ENCODE data around the gene HS6ST1. TPM values are rescaled to one million over a fixed set of nuclear protein-coding genes. Genes with fewer than 3 reads are reported as not detected.

The HS6ST1 gene
- total and polyA plus RNA-seq, 12 donors = 20.5 to 262 (median 97.1) TPM

GRCh38 chr2:128271911-128272600 lies 46.6 kb downstream of the HS6ST1 start:
- intact Hi-C loops (cut with DNase I) = no loop called here
- 85 to 90% (median 89%) methylated on average over 13 to 21 of the region's 21 CpGs for WGBS, 4 donors
- no peak overlapping the region for H3K27ac ChIP-seq
- H3K9me3 ChIP-seq (replicated peaks in 1 of 3) = no peaks in the 10 kb centered on the region
- H3K4me3 ChIP-seq = no peak overlapping the region
- peaks cover 13 to 23% of the 10 kb centered on the region in 2 donors for H3K4me1 ChIP-seq (replicated peaks in 1 of 2)
- peaks cover 0 to 7% of the 10 kb centered on the region in 2 donors for H3K36me3 ChIP-seq (replicated peaks in 1 of 2)
- DNase-seq = peak in 2 of 7 donors; percentile 22 to 46
- no peak for TF ChIP-seq POLR2A (IDR thresholded peaks at IDR 0.05)
- TF ChIP-seq, protein P1, sequence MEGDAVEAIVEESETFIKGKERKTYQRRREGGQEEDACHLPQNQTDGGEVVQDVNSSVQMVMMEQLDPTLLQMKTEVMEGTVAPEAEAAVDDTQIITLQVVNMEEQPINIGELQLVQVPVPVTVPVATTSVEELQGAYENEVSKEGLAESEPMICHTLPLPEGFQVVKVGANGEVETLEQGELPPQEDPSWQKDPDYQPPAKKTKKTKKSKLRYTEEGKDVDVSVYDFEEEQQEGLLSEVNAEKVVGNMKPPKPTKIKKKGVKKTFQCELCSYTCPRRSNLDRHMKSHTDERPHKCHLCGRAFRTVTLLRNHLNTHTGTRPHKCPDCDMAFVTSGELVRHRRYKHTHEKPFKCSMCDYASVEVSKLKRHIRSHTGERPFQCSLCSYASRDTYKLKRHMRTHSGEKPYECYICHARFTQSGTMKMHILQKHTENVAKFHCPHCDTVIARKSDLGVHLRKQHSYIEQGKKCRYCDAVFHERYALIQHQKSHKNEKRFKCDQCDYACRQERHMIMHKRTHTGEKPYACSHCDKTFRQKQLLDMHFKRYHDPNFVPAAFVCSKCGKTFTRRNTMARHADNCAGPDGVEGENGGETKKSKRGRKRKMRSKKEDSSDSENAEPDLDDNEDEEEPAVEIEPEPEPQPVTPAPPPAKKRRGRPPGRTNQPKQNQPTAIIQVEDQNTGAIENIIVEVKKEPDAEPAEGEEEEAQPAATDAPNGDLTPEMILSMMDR (IDR thresholded peaks at IDR 0.05) = no peak
- H3K27me3 ChIP-seq = no peaks in the 10 kb centered on the region

DNA sequence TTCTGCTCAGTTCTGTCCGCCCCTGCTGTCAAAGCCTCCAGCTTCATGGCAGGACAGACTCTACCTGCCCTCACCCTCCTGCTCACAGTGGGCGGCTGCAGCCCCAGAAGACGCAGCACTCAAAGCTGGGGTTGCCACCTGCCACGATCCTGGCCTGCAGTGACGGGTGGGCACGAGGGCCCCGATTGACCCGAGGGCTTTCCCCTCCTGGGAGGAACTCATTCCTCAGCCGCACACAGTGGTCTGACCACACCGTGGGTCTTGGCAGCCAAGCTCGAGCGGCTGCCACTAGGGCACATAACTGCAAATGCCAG lies 47.1 kb downstream of the HS6ST1 start:
- peak in 2 of 7 donors; percentile 25 to 49 for DNase-seq
- no peaks in the 10 kb centered on the region for H3K9me3 ChIP-seq (replicated peaks in 1 of 3)
- peak overlapping the region in 1 of 5 donors; percentile 65 for H3K27ac ChIP-seq
- peaks cover 0 to 7% of the 10 kb centered on the region in 2 donors for H3K36me3 ChIP-seq (replicated peaks in 1 of 2)
- H3K4me3 ChIP-seq = no peak overlapping the region
- WGBS, 4 donors = 92 to 100% (median 93%) methylated on average over 1 to 12 of the region's 12 CpGs; no CpG with 5 or more reads in 1 of the 4 donors
- peaks cover 13 to 23% of the 10 kb centered on the region in 2 donors for H3K4me1 ChIP-seq (replicated peaks in 1 of 2)
- intact Hi-C loops (cut with DNase I) = no loop called here
- TF ChIP-seq, protein P1 (IDR thresholded peaks at IDR 0.05) = no peak
- no peak for TF ChIP-seq POLR2A (IDR thresholded peaks at IDR 0.05)
- no peaks in the 10 kb centered on the region for H3K27me3 ChIP-seq

DNA sequence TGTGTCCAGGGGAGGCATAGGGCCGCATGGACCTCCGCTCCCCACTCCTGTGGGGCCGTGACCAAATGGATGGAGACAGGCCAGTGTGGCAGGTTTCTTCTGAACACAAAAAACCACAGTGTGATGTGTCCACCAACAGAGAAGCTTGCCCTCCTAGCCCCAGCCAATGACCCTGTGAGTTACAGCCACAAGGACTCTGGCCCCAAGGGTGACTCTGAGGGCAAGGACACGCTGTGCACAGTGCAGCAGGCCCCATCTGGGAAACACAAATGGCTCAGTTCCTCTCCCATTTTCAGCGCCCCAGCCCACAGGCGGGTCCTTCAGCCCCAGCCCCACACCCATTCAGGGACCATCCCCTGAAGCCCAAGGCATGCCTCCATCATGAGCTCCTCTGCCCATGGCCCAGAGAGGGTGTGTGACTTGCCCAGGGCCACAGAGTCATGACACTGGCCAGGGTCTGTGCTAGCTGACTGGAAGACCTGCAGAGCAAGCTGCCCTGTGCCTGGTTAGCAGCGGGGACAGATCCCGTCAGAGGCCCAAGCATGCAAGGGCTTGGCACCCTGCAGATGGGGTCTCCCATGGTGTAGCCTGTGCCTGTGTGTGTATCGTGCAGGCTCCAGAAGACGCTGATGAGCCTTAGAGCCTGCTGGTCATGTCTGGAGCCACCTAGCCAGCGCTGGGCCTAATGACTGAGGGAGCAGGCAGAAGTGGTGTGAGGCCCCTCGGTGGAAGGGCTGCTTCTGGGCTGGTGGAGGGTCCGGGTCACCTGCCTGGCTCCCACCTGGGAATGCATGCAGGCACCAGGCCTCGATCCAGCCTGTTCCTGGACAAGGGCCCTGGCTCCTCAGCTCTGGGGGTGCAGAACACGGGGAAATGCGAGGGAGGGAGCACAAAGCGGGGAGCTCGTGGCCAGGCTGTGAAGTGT lies 47.7 kb downstream of the HS6ST1 start:
- H3K9me3 ChIP-seq (replicated peaks in 1 of 3) = no peaks in the 10 kb centered on the region
- intact Hi-C loops (cut with DNase I) = no loop called here
- no peak for TF ChIP-seq POLR2A (IDR thresholded peaks at IDR 0.05)
- TF ChIP-seq, protein P1 (IDR thresholded peaks at IDR 0.05) = no peak
- no peak overlapping the region for H3K4me3 ChIP-seq
- H3K27me3 ChIP-seq = no peaks in the 10 kb centered on the region
- peaks cover 13 to 23% of the 10 kb centered on the region in 2 donors for H3K4me1 ChIP-seq (replicated peaks in 1 of 2)
- 80 to 84% (median 83%) methylated on average over 8 to 18 of the region's 18 CpGs for WGBS, 4 donors
- H3K27ac ChIP-seq = peak overlapping the region in 2 of 5 donors; percentile 10 to 65
- H3K36me3 ChIP-seq (replicated peaks in 1 of 2) = peaks cover 0 to 7% of the 10 kb centered on the region in 2 donors
- DNase-seq = peak in 5 of 7 donors; percentile 56 to 64 (median 61)

DNA sequence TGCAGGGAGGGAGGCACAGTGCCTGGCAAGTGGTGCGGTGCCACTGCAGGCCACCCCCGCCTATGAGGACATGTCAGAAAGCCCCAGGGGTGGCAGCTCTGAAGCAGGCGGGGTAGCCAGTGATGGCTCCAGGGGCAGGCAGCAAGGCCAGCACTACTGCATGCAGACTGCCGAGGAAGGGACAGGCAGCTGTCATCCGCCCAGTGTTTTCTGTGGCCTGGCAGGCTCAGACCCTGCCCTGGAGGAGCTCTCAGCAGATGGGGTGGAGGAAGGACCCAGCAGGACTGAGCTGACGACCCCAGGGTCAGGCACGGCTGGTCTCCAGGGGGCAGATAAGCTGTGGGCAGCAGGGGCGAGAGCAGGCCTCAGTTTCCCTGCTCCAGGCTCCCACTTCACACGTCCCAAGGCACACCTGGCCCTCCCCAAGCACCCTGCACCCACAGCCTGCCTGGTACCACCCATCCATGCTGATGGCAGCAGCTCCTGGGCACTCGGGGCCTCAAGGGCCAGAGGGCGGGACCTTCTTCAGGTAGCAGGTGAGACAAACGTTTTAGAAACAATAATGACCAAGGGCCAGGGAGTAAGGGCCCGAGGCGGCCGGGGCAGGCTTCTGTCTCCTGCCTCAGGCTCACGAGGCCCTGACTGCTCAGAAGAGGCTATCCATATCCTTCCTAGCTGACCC lies 48.5 kb downstream of the HS6ST1 start:
- peak overlapping the region in 2 of 5 donors; percentile 10 to 65 for H3K27ac ChIP-seq
- H3K4me1 ChIP-seq (replicated peaks in 1 of 2) = peaks cover 13 to 23% of the 10 kb centered on the region in 2 donors
- intact Hi-C loops (cut with DNase I) = no loop called here
- H3K4me3 ChIP-seq = no peak overlapping the region
- 63 to 78% (median 75%) methylated on average over 5 to 16 of the region's 16 CpGs; no CpG with 5 or more reads in 1 of the 4 donors for WGBS, 4 donors
- DNase-seq = peak in 4 of 7 donors; percentile 35 to 55 (median 40)
- TF ChIP-seq POLR2A (IDR thresholded peaks at IDR 0.05) = no peak
- TF ChIP-seq, protein P1 (IDR thresholded peaks at IDR 0.05) = no peak
- H3K27me3 ChIP-seq = no peaks in the 10 kb centered on the region
- no peaks in the 10 kb centered on the region for H3K36me3 ChIP-seq (replicated peaks in 1 of 2)
- H3K9me3 ChIP-seq (replicated peaks in 1 of 3) = no peaks in the 10 kb centered on the region

All from adrenal gland (tissue), 12 donors.